ENCODE data around the gene TRIM72.
"Not testable (repeated sequence)": the region's sequence is repeated elsewhere in the genome, so short reads cannot be mapped to it uniquely, and the experiment has no call there.

The TRIM72 gene

DNA sequence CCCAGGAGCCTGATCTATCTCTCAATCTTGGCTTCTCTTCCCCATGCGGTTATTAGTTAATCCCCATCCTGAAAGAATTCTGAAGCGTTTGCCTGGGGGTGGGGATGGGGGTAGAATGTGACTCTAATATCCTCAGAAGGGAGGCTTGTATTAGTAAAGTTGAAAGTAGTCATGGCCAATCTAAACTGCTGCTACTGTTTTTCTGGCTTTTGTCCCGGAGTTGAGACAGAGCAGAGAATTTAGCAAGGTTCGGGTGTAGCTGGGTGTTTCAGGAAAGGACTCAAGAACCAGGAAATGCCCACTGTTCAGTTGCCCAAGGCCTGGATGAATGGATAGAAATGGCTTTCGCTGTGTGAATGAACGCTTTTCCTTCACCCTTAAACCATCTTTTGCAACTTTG is 28.3 kb downstream of the TRIM72 start:
- DNase-seq, result no peak
- no peak overlapping the region for H3K4me3 ChIP-seq (ENCODE audit: low read depth, low read length)
- no peak overlapping the region for H3K27ac ChIP-seq

DNA sequence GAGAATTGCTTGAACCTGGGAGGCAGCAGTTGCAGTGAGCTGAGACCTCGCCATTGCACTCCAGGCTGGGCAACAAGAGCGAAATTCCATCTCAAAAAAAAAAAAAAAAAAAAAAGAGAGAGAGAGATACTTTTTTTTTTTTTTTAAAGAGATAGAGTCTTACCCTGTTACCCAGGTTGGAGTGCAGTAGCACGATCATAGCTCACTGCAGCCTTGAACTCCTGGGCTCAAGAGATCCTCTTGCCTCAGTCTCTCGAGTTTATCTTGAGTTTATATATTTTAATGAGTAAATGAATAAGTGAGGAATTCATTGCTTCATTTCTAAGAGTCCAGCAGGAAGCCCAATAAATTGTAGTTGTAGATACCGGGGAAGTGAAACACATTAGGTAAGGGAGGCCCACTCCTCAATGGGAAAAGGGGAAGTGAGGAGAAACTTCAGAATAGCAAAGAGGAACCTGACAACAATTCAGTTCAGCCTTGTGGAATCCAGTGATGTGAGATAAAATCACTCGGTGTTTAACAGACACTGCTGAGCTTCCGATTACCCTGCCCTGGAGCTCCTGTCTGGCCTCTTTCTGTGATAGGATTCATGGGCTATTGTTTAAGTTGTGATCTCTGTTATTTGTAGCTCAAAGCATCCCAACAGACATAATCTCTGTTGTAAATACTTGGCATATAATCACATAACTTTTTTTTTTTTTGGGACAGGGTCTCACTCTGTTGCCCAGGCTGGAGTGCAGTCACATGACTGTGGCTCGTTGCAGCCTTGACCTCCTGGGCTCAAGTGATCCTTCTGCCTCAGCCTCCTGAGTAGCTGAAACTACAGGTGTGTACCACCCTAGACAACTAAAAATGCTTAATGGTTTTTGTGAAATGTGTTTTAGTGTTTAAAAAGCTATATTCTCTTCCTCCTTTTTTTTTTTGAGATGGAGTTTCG is 30.1 kb downstream of the TRIM72 start:
- Histone ChIP-seq H3K27ac (no peak overlapping the region), H3K27me3 (replicated peaks) (no peaks in the 10 kb centered on the region), H3K36me3 (replicated peaks) (no peaks in the 10 kb centered on the region), H3K4me3 (ENCODE audit: low read depth, low read length) (no peak overlapping the region)
- no peak for DNase-seq
- in situ Hi-C loops (cut with HindIII; ENCODE audit: low pct_ligation_motif_present, low sequenced_read_pairs), result no loop called here
- TF ChIP-seq, protein P1, sequence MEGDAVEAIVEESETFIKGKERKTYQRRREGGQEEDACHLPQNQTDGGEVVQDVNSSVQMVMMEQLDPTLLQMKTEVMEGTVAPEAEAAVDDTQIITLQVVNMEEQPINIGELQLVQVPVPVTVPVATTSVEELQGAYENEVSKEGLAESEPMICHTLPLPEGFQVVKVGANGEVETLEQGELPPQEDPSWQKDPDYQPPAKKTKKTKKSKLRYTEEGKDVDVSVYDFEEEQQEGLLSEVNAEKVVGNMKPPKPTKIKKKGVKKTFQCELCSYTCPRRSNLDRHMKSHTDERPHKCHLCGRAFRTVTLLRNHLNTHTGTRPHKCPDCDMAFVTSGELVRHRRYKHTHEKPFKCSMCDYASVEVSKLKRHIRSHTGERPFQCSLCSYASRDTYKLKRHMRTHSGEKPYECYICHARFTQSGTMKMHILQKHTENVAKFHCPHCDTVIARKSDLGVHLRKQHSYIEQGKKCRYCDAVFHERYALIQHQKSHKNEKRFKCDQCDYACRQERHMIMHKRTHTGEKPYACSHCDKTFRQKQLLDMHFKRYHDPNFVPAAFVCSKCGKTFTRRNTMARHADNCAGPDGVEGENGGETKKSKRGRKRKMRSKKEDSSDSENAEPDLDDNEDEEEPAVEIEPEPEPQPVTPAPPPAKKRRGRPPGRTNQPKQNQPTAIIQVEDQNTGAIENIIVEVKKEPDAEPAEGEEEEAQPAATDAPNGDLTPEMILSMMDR (IDR thresholded peaks at IDR 0.05; ENCODE audit: low read depth, low read length, missing control alignments), result no peak

More for the DNA sequence above, 28.3 kb downstream of the TRIM72 start:
- Histone ChIP-seq H3K27me3 (replicated peaks) (no peaks in the 10 kb centered on the region), H3K36me3 (replicated peaks) (no peaks in the 10 kb centered on the region)
- TF ChIP-seq, protein P1 (IDR thresholded peaks at IDR 0.05; ENCODE audit: low read depth, low read length, missing control alignments), result no peak
- in situ Hi-C loops (cut with HindIII; ENCODE audit: low pct_ligation_motif_present, low sequenced_read_pairs), result no loop called here

DNA sequence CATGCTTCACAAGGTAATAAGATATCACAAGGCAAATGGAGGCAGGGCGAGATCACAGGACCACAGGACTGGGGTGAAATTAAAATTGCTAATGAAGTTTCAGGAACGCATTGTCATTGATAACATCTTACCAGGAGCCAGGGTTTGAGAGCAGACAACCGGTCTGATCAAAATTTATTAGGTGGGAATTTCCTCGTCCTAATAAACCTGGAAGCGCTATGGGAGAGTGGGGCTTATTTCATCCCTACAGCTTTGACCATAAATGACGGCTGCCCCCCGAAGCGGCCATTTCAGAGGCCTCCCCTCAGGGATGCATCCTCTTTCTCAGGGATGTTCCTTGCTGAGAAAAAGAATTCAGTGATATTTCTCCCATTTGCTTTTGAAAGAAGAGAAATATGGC is 31.7 kb downstream of the TRIM72 start:
- H3K36me3 ChIP-seq (replicated peaks); DNase-seq; in situ Hi-C loops (cut with HindIII; ENCODE audit: low pct_ligation_motif_present, low sequenced_read_pairs): not testable (repeated sequence)

DNA sequence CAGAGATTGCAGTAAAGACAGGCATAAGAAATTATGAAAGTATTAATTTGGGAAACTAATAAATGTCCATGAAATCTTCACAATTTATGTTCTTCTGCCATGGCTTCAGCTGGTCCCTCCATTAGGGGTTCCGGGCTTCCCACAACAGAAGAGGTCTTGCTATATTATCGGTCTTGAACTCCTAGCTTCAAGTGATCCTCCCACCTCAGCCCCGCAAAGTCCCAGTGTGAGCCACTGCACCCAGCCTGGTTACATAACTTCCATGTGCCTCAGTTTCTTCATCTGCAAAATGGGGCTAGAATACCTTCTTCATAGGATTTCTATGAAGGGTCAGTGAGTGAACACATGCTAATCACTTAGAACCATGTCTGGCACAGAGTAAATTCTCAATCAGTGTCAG is 32.4 kb downstream of the TRIM72 start:
- in situ Hi-C loops (cut with HindIII; ENCODE audit: low pct_ligation_motif_present, low sequenced_read_pairs), result no loop called here
- no peak for DNase-seq
- Histone ChIP-seq H3K27ac (no peak overlapping the region), H3K27me3 (replicated peaks) (no peaks in the 10 kb centered on the region), H3K36me3 (replicated peaks) (no peaks in the 10 kb centered on the region), H3K4me3 (ENCODE audit: low read depth, low read length) (no peak overlapping the region)
- TF ChIP-seq, protein P1 (IDR thresholded peaks at IDR 0.05; ENCODE audit: low read depth, low read length, missing control alignments), result no peak

More for the DNA sequence above, 31.7 kb downstream of the TRIM72 start:
- H3K27me3 ChIP-seq (replicated peaks); H3K4me3 ChIP-seq (ENCODE audit: low read depth, low read length); H3K27ac ChIP-seq: not testable (repeated sequence)

DNA sequence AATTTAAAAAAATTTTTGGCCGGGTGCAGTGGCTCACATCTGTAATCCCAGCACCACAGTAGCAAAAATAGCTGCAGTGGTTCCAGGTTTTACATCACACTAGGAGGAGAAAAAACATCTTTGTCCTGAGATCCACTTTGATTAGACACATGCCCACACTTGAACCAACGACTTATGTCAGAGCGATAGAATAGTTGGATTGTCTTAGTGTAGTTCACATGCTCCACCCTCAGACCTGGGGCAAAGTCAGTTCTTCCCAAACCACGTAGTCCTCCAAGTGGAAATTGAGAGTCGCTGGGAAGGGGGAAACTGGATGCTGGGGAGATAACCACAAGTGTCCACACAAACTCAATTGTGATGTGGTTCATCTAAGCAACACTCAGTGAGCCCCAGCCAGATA is 34.4 kb downstream of the TRIM72 start:
- H3K27ac ChIP-seq, result no peak overlapping the region
- H3K4me3 ChIP-seq (ENCODE audit: low read depth, low read length), result no peak overlapping the region
- in situ Hi-C loops (cut with HindIII; ENCODE audit: low pct_ligation_motif_present, low sequenced_read_pairs), result no loop called here
- no peaks in the 10 kb centered on the region for H3K36me3 ChIP-seq (replicated peaks)
- TF ChIP-seq, protein P1 (IDR thresholded peaks at IDR 0.05; ENCODE audit: low read depth, low read length, missing control alignments), result no peak
- no peaks in the 10 kb centered on the region for H3K27me3 ChIP-seq (replicated peaks)
- DNase-seq, result no peak

DNA sequence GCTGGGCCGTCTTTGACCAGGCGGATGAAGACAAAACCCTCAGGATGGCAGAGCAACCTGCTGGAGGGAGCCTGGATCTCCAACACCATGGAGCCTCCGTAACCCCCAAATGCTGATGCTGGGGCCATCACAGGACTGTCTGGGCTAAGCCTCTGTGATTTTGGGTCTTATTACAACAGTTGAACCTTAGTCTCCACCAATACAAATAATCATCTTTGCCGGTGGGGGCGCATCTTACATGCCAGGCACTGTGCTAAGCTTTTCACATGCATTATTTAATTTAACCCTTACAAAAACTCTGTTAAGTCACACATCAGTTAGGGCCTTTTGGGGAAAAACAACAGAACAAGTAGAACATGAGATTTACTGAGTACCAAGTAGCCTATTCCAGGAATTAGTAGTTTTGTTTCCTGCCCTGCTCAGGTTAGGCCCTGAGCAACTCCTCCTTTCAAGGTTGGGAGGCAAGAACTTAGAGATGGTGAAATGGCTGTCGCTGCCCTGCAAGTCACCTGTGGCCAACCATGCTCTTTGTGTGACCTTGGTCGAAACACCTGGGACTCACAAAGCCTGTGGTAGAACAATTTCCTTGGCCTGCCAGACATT is 37.0 kb downstream of the TRIM72 start:
- in situ Hi-C loops (cut with HindIII; ENCODE audit: low pct_ligation_motif_present, low sequenced_read_pairs), result no loop called here
- H3K4me3 ChIP-seq (ENCODE audit: low read depth, low read length), result no peak overlapping the region
- no peaks in the 10 kb centered on the region for H3K27me3 ChIP-seq (replicated peaks)
- H3K36me3 ChIP-seq (replicated peaks), result no peaks in the 10 kb centered on the region
- TF ChIP-seq, protein P1 (IDR thresholded peaks at IDR 0.05; ENCODE audit: low read depth, low read length, missing control alignments), result no peak
- no peak overlapping the region for H3K27ac ChIP-seq
- no peak for DNase-seq

All from brain microvascular endothelial cell (primary cell).